HG03066 (cell line): ENCODE measurements around the gene MYCT1.
"Not testable (repeated sequence)": the region's sequence is repeated elsewhere in the genome, so short reads cannot be mapped to it uniquely, and the experiment has no call there.

Experiments used
- ATAC-seq: cut with Tn5 transposase; IDR thresholded peaks from one replicate; pipeline ENCODE4 v1.9.1; 2021; ENCODE audit warnings: low read depth; ENCODE audit not compliant: unreplicated experiment

MYCT1 gene

GRCh38 chr6:152697634-152698033 is at the start of gene MYCT1:
TSS of gene MYCT1 (plus strand) at chr6:152697897. CDS start at chr6:152697903, 6 bp downstream.
- ATAC-seq = no peak

GRCh38 chr6:152648105-152648504 is 49.6 kb upstream of the MYCT1 start:
- ATAC-seq = no peak

GRCh38 chr6:152651986-152652385 is 45.7 kb upstream of the MYCT1 start:
- no peak for ATAC-seq

- no peak for ATAC-seq
Measured at GRCh38 chr6:152661776-152662175, 35.9 kb upstream of the MYCT1 start.

GRCh38 chr6:152669895-152670294 is 27.8 kb upstream of the MYCT1 start:
- no peak for ATAC-seq

GRCh38 chr6:152671171-152671570 is 26.5 kb upstream of the MYCT1 start:
- ATAC-seq = no peak

- no peak for ATAC-seq
Measured at GRCh38 chr6:152673236-152673635, 24.5 kb upstream of the MYCT1 start.

- ATAC-seq = no peak
Measured at GRCh38 chr6:152680151-152680550, 17.5 kb upstream of the MYCT1 start.

- ATAC-seq = no peak
Measured at GRCh38 chr6:152680879-152681517, 16.7 kb upstream of the MYCT1 start.

- no peak for ATAC-seq
Measured at GRCh38 chr6:152682141-152682540, 15.6 kb upstream of the MYCT1 start.

- ATAC-seq = not testable (repeated sequence)
Measured at GRCh38 chr6:152682935-152683334, 14.8 kb upstream of the MYCT1 start.

- ATAC-seq = no peak
Measured at GRCh38 chr6:152685819-152686218, 11.9 kb upstream of the MYCT1 start.

- no peak for ATAC-seq
Measured at GRCh38 chr6:152695372-152696045, 2.2 kb upstream of the MYCT1 start.

GRCh38 chr6:152696522-152696921 is 1.2 kb upstream of the MYCT1 start:
- ATAC-seq = no peak

- no peak for ATAC-seq
Measured at GRCh38 chr6:152698692-152699091, 995 bp downstream of the MYCT1 start.

GRCh38 chr6:152700427-152700826 is 2.7 kb downstream of the MYCT1 start:
- ATAC-seq = no peak

GRCh38 chr6:152701081-152701862 is 3.6 kb downstream of the MYCT1 start:
- no peak for ATAC-seq

GRCh38 chr6:152701863-152702401 is 4.2 kb downstream of the MYCT1 start:
- no peak for ATAC-seq

GRCh38 chr6:152703750-152704149 is 6.1 kb downstream of the MYCT1 start:
- ATAC-seq = not testable (repeated sequence)

- ATAC-seq = no peak
Measured at GRCh38 chr6:152705327-152705726, 7.6 kb downstream of the MYCT1 start.

- no peak for ATAC-seq
Measured at GRCh38 chr6:152716322-152716721, 18.6 kb downstream of the MYCT1 start.
